Tibial nerve (tissue), 4 donors: ENCODE measurements around the gene CDCA7. TPM values are rescaled to one million over a fixed set of nuclear protein-coding genes. Genes with fewer than 3 reads are reported as not detected.

Experiments
- DNase-seq, 2 donors: peaks; one replicate each; pipeline ENCODE4 v3.0.0-alpha.2; 2019; ENCODE audit warnings: low spot score in 2 of 2
- H3K27ac ChIP-seq, 4 donors: fragments of 200-600 bp; sonication (generic) in 3 of 4; one replicate each; pipeline ENCODE4 v1.5.1; 2017 to 2019; ENCODE audit warnings: mild to moderate bottlenecking in 1 of 4
- H3K27me3 ChIP-seq, 2 donors: fragments of 200-600 bp; sonication (generic) in 1 of 2; one replicate each; pipeline versions ENCODE4 v1.5.1 to v1.6.0; 2017 to 2019
- H3K36me3 ChIP-seq, 3 donors: fragments of 200-600 bp; sonication (generic); one replicate each; pipeline ENCODE4 v1.5.1; 2018 to 2019
- H3K4me1 ChIP-seq, 4 donors: fragments of 200-600 bp; sonication (generic) in 3 of 4; one replicate each; pipeline ENCODE4 v1.5.1; 2017 to 2019
- H3K4me3 ChIP-seq, 4 donors: fragments of 200-600 bp; sonication (generic) in 3 of 4; one replicate each; pipeline ENCODE4 v1.5.1; 2017 to 2019; ENCODE audit warnings: mild to moderate bottlenecking in 1 of 4, moderate library complexity in 1 of 4
- H3K9me3 ChIP-seq, 4 donors: fragments of 200-600 bp; sonication (generic) in 3 of 4; one replicate each; pipeline ENCODE4 v1.5.1; 2017 to 2019
- CTCF ChIP-seq, 5 experiments: fragments of 200-600 bp in 3 of 5; fragments of 450-650 bp in 2 of 5; sonication (generic) in 3 of 5; IDR thresholded peaks; one replicate each; pipeline ENCODE4 v1.5.1; 2016 to 2019; ENCODE audit warnings: antibody characterized with exemption in 5 of 5, mild to moderate bottlenecking in 3 of 5, moderate library complexity in 2 of 5
- EP300 ChIP-seq, 2 donors: sonication (generic); formaldehyde crosslinking; IDR thresholded peaks; one replicate each; pipeline ENCODE4 v1.6.1; 2017; ENCODE audit warnings: antibody characterized with exemption in 2 of 2, mild to moderate bottlenecking in 1 of 2
- POLR2A ChIP-seq, 2 donors: fragments of 450-650 bp; IDR thresholded peaks; one replicate each; pipeline ENCODE4 v1.6.1; 2017; ENCODE audit warnings: antibody characterized with exemption in 2 of 2, mild to moderate bottlenecking in 2 of 2, moderate library complexity in 2 of 2
- WGBS, 2 donors: methylation state at CpG; one replicate each; pipeline ENCODE4 v1.1.5; 2018; 5-methylcytosine and 5-hydroxymethylcytosine counted together
- total RNA-seq, 4 donors: library from RNA; depleted of rRNA; stranded (reverse); fragments of >200 nt; gene quantifications; one replicate each; pipeline ENCODE4 v1.1.0, GENCODE V29; 2016

Gene CDCA7
- total RNA-seq, 4 donors from 2014 or later, result 1.3 to 1.8 TPM; not detected in 2

- DNase-seq, result no peak
- no peaks in the 10 kb centered on the region for H3K9me3 ChIP-seq
- peaks cover 0 to 69% of the 10 kb centered on the region in 2 donors for H3K27me3 ChIP-seq
- H3K4me1 ChIP-seq, result peaks cover 0 to 25% (median 13%) of the 10 kb centered on the region in 4 donors
- TF ChIP-seq POLR2A (IDR thresholded peaks at IDR 0.05), result no peak
- no peak for TF ChIP-seq EP300 (IDR thresholded peaks at IDR 0.05)
- no peak for TF ChIP-seq CTCF (IDR thresholded peaks at IDR 0.05)
- H3K4me3 ChIP-seq, result no peak overlapping the region
- 46 to 51% methylated on average over 5 of the region's 5 CpGs for WGBS, 2 donors
- H3K36me3 ChIP-seq, result no peaks in the 10 kb centered on the region
- H3K27ac ChIP-seq, result no peak overlapping the region
These were observed 1.1 kb upstream of the CDCA7 start for GRCh38 chr2:173353556-173353955.

DNA sequence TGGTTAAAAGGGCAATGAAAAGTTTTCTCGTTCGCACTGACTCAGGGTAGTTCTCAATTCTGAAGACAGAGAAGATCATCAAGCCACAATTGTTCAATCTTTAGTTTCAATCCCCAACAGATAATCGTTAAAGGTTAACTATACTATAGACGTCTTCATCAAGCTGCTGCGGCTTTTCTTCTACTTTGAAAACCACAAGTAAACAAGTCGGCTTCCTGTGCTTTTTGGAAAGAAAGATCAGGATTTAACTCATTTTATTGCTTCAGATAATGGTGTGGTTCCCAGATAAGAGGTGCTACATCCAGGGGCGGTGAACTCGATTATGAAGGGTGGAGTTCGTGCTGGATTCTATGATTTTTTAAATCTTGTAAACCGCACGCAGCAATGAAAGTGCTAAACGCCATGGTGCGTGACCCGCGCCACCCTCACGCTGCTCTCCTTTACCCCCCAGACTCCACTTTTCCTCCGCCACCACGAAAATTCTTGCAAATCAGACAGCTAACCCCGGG lies 545 bp upstream of the CDCA7 start:
- Histone ChIP-seq H3K27me3 (peaks cover 0 to 69% of the 10 kb centered on the region in 2 donors), H3K27ac (no peak overlapping the region)

DNA sequence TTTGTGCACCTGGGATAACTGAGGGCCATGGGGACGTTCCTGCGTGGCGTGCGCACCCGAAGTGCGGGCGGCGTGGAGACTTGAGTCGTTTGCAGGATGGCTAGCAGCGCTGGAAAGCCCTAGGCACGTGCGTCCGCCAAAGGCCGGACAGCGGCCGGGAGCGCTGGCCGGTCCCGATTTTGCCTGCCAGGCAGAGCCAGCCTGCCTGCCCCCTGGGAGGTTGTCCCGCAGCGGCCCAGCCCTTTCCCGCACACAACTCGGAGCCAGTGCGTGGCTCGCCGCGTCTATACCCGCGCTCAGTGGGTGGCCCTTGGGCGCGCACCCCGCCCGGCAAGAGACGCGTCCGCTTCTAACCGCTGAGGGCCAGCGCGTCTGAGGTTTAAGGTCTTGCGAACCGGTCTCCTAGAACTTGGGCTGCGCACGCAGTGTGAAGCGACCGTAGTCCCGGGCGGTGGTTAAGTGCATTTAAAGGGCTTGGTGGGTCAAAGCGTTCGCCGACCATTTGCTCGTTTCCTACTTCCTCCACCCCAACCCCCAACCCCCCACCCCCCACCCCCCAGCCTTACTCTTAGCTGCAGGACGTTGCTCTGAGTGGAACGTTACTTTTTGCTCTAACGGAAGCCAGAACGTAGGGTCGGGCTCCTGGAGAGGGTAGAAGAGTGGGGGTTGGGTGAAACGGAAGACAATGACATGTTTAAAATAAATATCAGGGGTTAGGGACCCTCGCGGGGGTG lies 627 bp downstream of the CDCA7 start:
- Histone ChIP-seq H3K9me3 (no peaks in the 10 kb centered on the region), H3K4me1 (peaks cover 0 to 25% (median 13%) of the 10 kb centered on the region in 4 donors), H3K36me3 (no peaks in the 10 kb centered on the region), H3K4me3 (peak overlapping the region; percentile 30 to 60 (median 50)), H3K27ac (no peak overlapping the region), H3K27me3 (peaks cover 0 to 69% of the 10 kb centered on the region in 2 donors)
- no peak for TF ChIP-seq POLR2A (IDR thresholded peaks at IDR 0.05)
- no peak for TF ChIP-seq CTCF (IDR thresholded peaks at IDR 0.05)
- no peak for TF ChIP-seq EP300 (IDR thresholded peaks at IDR 0.05)
- 1% methylated on average over 19 to 53 of the region's 59 CpGs for WGBS, 2 donors
- no peak for DNase-seq

More for the DNA sequence above, 545 bp upstream of the CDCA7 start:
- no peaks in the 10 kb centered on the region for H3K36me3 ChIP-seq
- WGBS, 2 donors, result 1 to 2% methylated on average over 19 of the region's 19 CpGs
- H3K9me3 ChIP-seq, result no peaks in the 10 kb centered on the region
- no peak for DNase-seq
- no peak for TF ChIP-seq EP300 (IDR thresholded peaks at IDR 0.05)
- TF ChIP-seq POLR2A (IDR thresholded peaks at IDR 0.05), result no peak
- TF ChIP-seq CTCF (IDR thresholded peaks at IDR 0.05), result no peak
- peak overlapping the region; percentile 30 to 60 (median 50) for H3K4me3 ChIP-seq
- peaks cover 0 to 25% (median 13%) of the 10 kb centered on the region in 4 donors for H3K4me1 ChIP-seq

GRCh38 chr2:173355866-173356508 lies 1.3 kb downstream of the CDCA7 start:
- Histone ChIP-seq H3K4me3 (peak overlapping the region in 2 of 4 donors; percentile 55 to 60), H3K27ac (no peak overlapping the region), H3K36me3 (no peaks in the 10 kb centered on the region), H3K27me3 (peaks cover 0 to 67% of the 10 kb centered on the region in 2 donors), H3K4me1 (peaks cover 0 to 25% (median 13%) of the 10 kb centered on the region in 4 donors), H3K9me3 (no peaks in the 10 kb centered on the region)
- TF ChIP-seq POLR2A (IDR thresholded peaks at IDR 0.05), result no peak
- TF ChIP-seq CTCF (IDR thresholded peaks at IDR 0.05), result no peak
- no peak for TF ChIP-seq EP300 (IDR thresholded peaks at IDR 0.05)
- DNase-seq, result no peak
- WGBS, 2 donors, result 44 to 49% methylated on average over 16 of the region's 16 CpGs

DNA sequence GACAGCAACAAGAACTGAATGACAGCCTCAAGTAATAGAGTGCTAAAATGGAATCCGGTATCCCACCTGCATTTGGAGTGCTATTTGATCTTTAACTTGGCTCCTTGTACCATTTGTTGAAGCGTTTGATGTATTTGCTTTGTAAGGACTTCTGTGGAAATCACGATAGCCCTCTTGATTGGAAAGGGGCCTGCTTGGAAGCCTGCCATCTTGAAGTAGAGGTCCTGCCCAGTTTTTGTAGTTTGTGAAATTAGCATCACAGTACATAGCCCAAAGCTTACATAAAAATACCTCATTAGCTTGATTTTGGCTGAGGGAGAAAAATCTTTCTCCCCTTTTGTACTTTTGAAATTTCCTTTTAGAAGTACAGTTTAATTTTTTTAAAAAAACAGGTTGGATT lies 2.7 kb downstream of the CDCA7 start:
- Histone ChIP-seq H3K9me3 (no peaks in the 10 kb centered on the region), H3K4me1 (peaks cover 0 to 25% (median 13%) of the 10 kb centered on the region in 4 donors), H3K27ac (no peak overlapping the region), H3K27me3 (peaks cover 0 to 53% of the 10 kb centered on the region in 2 donors), H3K36me3 (no peaks in the 10 kb centered on the region), H3K4me3 (no peak overlapping the region)
- no peak for DNase-seq
- TF ChIP-seq EP300 (IDR thresholded peaks at IDR 0.05) (no peak), POLR2A (IDR thresholded peaks at IDR 0.05) (no peak), CTCF (IDR thresholded peaks at IDR 0.05) (no peak)
- 60 to 78% methylated on average over 3 of the region's 3 CpGs for whole genome bisulfite sequencing, 2 donors
